Neural cell (in vitro differentiated cells): Measurements from ENCODE around the gene SPNS1.
"Not testable (repeated sequence)": the region's sequence is repeated elsewhere in the genome, so short reads cannot be mapped to it uniquely, and the experiment has no call there.

Source experiments
- EP300 ChIP-seq: fragments of 450-650 bp; conservative IDR thresholded peaks from 2 replicates; pipeline ENCODE4 v1.6.1; 2014; ENCODE audit warnings: antibody characterized with exemption, mild to moderate bottlenecking, moderate library complexity; ENCODE audit not compliant: poor library complexity, severe bottlenecking
- EZH2 ChIP-seq: fragments of 200-600, 300-800 bp; shearing (Covaris generic), sonication (generic); IDR thresholded peaks from 2 replicates; pipeline ENCODE4 v1.6.1; 2014; ENCODE audit warnings: antibody characterized with exemption, low read length, borderline replicate concordance, mild to moderate bottlenecking; ENCODE audit not compliant: insufficient read depth, poor library complexity, severe bottlenecking
- MXI1 ChIP-seq: fragments of 450-650 bp; conservative IDR thresholded peaks from 2 replicates; pipeline ENCODE4 v1.6.1; 2014; ENCODE audit warnings: antibody characterized with exemption, mild to moderate bottlenecking; ENCODE audit not compliant: poor library complexity, severe bottlenecking
- POLR2AphosphoS5 ChIP-seq: IDR thresholded peaks from 2 replicates; pipeline ENCODE4 v1.6.1; 2012
- RAD21 ChIP-seq: fragments of 450-650 bp; conservative IDR thresholded peaks from 2 replicates; pipeline ENCODE4 v1.6.1; 2014; ENCODE audit warnings: antibody characterized with exemption, mild to moderate bottlenecking, moderate library complexity
- SMC3 ChIP-seq: fragments of 450-650 bp; conservative IDR thresholded peaks from 2 replicates; pipeline ENCODE4 v1.6.1; 2014; ENCODE audit warnings: antibody characterized with exemption, mild to moderate bottlenecking, moderate library complexity; ENCODE audit not compliant: poor library complexity
- TAF1 ChIP-seq: IDR thresholded peaks from 2 replicates; pipeline ENCODE4 v1.6.1; 2012; ENCODE audit warnings: low read depth
- TF ChIP-seq, protein P1 (sequence below): fragments of 450-650 bp; IDR thresholded peaks from 2 replicates; pipeline ENCODE4 v1.5.1; 2014; ENCODE audit warnings: antibody characterized with exemption, mild to moderate bottlenecking, moderate library complexity; ENCODE audit not compliant: poor library complexity, severe bottlenecking
- TF ChIP-seq, protein P2 (sequence below): IDR thresholded peaks from 2 replicates; pipeline ENCODE4 v1.6.1; 2012; ENCODE audit warnings: borderline replicate concordance

DNA sequence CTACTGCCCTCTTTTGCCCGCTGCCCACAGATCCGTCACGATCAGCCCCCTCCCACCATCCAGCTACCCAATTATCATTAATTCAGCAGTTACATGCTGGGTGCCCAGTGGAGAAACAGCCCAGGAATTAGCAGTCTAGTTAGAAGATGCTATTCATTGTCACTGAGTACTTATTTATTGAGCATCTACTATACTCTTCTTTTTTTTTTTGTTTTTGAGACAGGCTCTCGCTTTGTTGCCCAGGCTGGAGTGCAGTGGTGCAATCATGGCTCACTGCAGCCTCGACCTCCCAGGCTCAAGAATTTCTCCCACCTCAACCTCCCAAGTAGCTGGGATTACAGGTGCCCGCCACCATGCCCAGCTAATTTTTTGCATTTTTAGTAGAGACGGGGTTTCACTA lies 34.8 kb upstream of the SPNS1 start:
- not testable (repeated sequence) for TF ChIP-seq EP300, TAF1, EZH2, POLR2AphosphoS5, SMC3, RAD21, MXI1
- TF ChIP-seq, protein P1, sequence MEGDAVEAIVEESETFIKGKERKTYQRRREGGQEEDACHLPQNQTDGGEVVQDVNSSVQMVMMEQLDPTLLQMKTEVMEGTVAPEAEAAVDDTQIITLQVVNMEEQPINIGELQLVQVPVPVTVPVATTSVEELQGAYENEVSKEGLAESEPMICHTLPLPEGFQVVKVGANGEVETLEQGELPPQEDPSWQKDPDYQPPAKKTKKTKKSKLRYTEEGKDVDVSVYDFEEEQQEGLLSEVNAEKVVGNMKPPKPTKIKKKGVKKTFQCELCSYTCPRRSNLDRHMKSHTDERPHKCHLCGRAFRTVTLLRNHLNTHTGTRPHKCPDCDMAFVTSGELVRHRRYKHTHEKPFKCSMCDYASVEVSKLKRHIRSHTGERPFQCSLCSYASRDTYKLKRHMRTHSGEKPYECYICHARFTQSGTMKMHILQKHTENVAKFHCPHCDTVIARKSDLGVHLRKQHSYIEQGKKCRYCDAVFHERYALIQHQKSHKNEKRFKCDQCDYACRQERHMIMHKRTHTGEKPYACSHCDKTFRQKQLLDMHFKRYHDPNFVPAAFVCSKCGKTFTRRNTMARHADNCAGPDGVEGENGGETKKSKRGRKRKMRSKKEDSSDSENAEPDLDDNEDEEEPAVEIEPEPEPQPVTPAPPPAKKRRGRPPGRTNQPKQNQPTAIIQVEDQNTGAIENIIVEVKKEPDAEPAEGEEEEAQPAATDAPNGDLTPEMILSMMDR = not testable (repeated sequence)
- TF ChIP-seq, protein P2, sequence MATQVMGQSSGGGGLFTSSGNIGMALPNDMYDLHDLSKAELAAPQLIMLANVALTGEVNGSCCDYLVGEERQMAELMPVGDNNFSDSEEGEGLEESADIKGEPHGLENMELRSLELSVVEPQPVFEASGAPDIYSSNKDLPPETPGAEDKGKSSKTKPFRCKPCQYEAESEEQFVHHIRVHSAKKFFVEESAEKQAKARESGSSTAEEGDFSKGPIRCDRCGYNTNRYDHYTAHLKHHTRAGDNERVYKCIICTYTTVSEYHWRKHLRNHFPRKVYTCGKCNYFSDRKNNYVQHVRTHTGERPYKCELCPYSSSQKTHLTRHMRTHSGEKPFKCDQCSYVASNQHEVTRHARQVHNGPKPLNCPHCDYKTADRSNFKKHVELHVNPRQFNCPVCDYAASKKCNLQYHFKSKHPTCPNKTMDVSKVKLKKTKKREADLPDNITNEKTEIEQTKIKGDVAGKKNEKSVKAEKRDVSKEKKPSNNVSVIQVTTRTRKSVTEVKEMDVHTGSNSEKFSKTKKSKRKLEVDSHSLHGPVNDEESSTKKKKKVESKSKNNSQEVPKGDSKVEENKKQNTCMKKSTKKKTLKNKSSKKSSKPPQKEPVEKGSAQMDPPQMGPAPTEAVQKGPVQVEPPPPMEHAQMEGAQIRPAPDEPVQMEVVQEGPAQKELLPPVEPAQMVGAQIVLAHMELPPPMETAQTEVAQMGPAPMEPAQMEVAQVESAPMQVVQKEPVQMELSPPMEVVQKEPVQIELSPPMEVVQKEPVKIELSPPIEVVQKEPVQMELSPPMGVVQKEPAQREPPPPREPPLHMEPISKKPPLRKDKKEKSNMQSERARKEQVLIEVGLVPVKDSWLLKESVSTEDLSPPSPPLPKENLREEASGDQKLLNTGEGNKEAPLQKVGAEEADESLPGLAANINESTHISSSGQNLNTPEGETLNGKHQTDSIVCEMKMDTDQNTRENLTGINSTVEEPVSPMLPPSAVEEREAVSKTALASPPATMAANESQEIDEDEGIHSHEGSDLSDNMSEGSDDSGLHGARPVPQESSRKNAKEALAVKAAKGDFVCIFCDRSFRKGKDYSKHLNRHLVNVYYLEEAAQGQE = not testable (repeated sequence)
